HepG2 (cell line): ENCODE results near the gene MAN1B1. TPM values are rescaled to one million over a fixed set of nuclear protein-coding genes. Genes with fewer than 3 reads are reported as not detected.
A peak's percentile ranks its signal among the peaks of the same experiment; 100 is the strongest.

ENCODE experiments used
- AGO2 ChIP-seq: fragments of 200-400 bp; formaldehyde crosslinking; optimal IDR thresholded peaks from 2 replicates; pipeline ENCODE3; 2017; ENCODE audit warnings: mild to moderate bottlenecking, low read depth, low read length, moderate library complexity
- ATF2 ChIP-seq: sonication (generic); formaldehyde crosslinking; IDR thresholded peaks from 2 replicates; pipeline ENCODE4 v1.4.0; 2020; ENCODE audit warnings: missing genetic modification reagents
- HOXD1 ChIP-seq: sonication (generic); formaldehyde crosslinking; IDR thresholded peaks from 2 replicates; pipeline ENCODE4 v1.5.0; 2020; ENCODE audit warnings: missing genetic modification reagents
- KIAA2018 ChIP-seq: sonication (generic); formaldehyde crosslinking; IDR thresholded peaks from 2 replicates; pipeline ENCODE4 v1.5.0; 2020; ENCODE audit warnings: mild to moderate bottlenecking, missing genetic modification reagents, borderline replicate concordance
- MXI1 ChIP-seq: IDR thresholded peaks from 3 replicates; pipeline ENCODE4 v1.6.1; 2012; ENCODE audit warnings: low read depth, low read length, inconsistent platforms, borderline replicate concordance
- TFDP2 ChIP-seq: sonication (generic); formaldehyde crosslinking; IDR thresholded peaks from 2 replicates; pipeline ENCODE4 v1.4.0; 2020; ENCODE audit warnings: missing genetic modification reagents
- YEATS2 ChIP-seq: sonication (generic); formaldehyde crosslinking; IDR thresholded peaks from 2 replicates; pipeline ENCODE4 v1.4.0; 2020; ENCODE audit warnings: missing genetic modification reagents, borderline replicate concordance
- ZBTB44 ChIP-seq: sonication (generic); formaldehyde crosslinking; IDR thresholded peaks from 2 replicates; pipeline ENCODE4 v1.4.0; 2020; ENCODE audit warnings: missing genetic modification reagents
- ZNF282 ChIP-seq: fragments of 450-650 bp; IDR thresholded peaks from 2 replicates; pipeline ENCODE4 v1.6.1; 2018; ENCODE audit not compliant: partially characterized antibody
- ZNF562 ChIP-seq: sonication (generic); formaldehyde crosslinking; IDR thresholded peaks from 2 replicates; pipeline ENCODE4 v1.8.0; 2022; ENCODE audit warnings: missing genetic modification reagents, borderline replicate concordance
- ZNF772 ChIP-seq: sonication (generic); formaldehyde crosslinking; IDR thresholded peaks from 2 replicates; pipeline ENCODE4 v1.5.0; 2020; ENCODE audit warnings: mild to moderate bottlenecking, missing genetic modification reagents
- ZNF777 ChIP-seq: sonication (generic); formaldehyde crosslinking; IDR thresholded peaks from 2 replicates; pipeline ENCODE4 v1.4.0; 2020; ENCODE audit warnings: missing genetic modification reagents
- ZUFSP ChIP-seq: sonication (generic); formaldehyde crosslinking; IDR thresholded peaks from 2 replicates; pipeline ENCODE4 v1.9.0; 2021; ENCODE audit warnings: missing genetic modification reagents, mild to moderate bottlenecking, borderline replicate concordance
- polyA plus RNA-seq, 8 experiments: library from polyadenylated mRNA; depleted of rRNA in 3 of 8; stranded (reverse) in 7 of 8; unstranded in 1 of 8; fragments of >200 nt; fragmentation: Illumina TruSeq in 4 of 8; extraction: Trizol in 4 of 8; gene quantifications; 2 replicates each; pipeline versions ENCODE4 v1.2.1 to v1.2.3, GENCODE V29; 2011 to 2016; ENCODE audit warnings: low read depth in 4 of 8, missing spikeins in 1 of 8, mixed read lengths in 1 of 8; ENCODE audit not compliant: insufficient read depth in 1 of 8
- total RNA-seq, 5 experiments: library from RNA; depleted of rRNA; stranded (reverse); fragments of >200 nt; fragmentation: Illumina TruSeq; extraction: Trizol; gene quantifications; 2 replicates each; pipeline ENCODE4 v1.2.3, GENCODE V29; 2016; ENCODE audit warnings: low read depth in 1 of 5

Gene MAN1B1
- total and polyA plus RNA-seq, 2 of the 13 experiments (the other 11 are each of a cell fraction or from before 2014, with no cell fraction given) = 48.9 to 59.5 TPM

GRCh38 chr9:137064027-137064879 lies 22.5 kb upstream of the MAN1B1 start (continued):
- TF ChIP-seq ZNF777 = peak; percentile 74
- TF ChIP-seq ATF2 (CRISPR knock-in tag) = 0 out of 2 replicates have a peak, but pooled peaks have one; percentile 24
- TF ChIP-seq HOXD1 (CRISPR knock-in tag) = no peak
- no peak for TF ChIP-seq KIAA2018 (CRISPR knock-in tag)
- no peak for TF ChIP-seq ZUFSP (CRISPR knock-in tag)
- peak; percentile 31 for TF ChIP-seq AGO2
- TF ChIP-seq TFDP2 (CRISPR knock-in tag) = peak; percentile 74
- no peak for TF ChIP-seq ZNF562 (CRISPR knock-in tag)
- no peak for TF ChIP-seq ZNF282
- 0 out of 2 replicates have a peak, but pooled peaks have one; percentile 43 for TF ChIP-seq YEATS2 (CRISPR knock-in tag)
- no peak for TF ChIP-seq ZBTB44
- peak; percentile 34; the same call in 1 of the 3 replicates for TF ChIP-seq MXI1
- no peak for TF ChIP-seq ZNF772 (CRISPR knock-in tag)
